ENCODE results near the gene NBEA.

The NBEA gene

GRCh38 chr13:35703061-35703460 lies 761.0 kb downstream of the NBEA start:
- H3K9me3 Mint-ChIP-seq: peaks cover 25% of the 10 kb centered on the region
- H3K36me3 Mint-ChIP-seq (ENCODE audit: insufficient read depth): no peaks in the 10 kb centered on the region
- DNase-seq (ENCODE audit: low spot score in 2 of 2) (no peak), ATAC-seq (replicated peaks; ENCODE audit: extremely low read depth, poor library complexity, severe bottlenecking) (no peak)
- no peaks in the 10 kb centered on the region for H3K4me1 Mint-ChIP-seq
- no peak overlapping the region for H3K27ac Mint-ChIP-seq (ENCODE audit: low read depth)
- H3K4me3 Mint-ChIP-seq: no peak overlapping the region
- H3K27me3 Mint-ChIP-seq: no peaks in the 10 kb centered on the region

- DNase-seq (ENCODE audit: low spot score in 2 of 2): no peak
- H3K27ac Mint-ChIP-seq (ENCODE audit: low read depth): no peak overlapping the region
Measured at GRCh38 chr13:35704331-35704730, 762.3 kb downstream of the NBEA start.

GRCh38 chr13:35706281-35706680 lies 764.2 kb downstream of the NBEA start:
- no peak overlapping the region for H3K27ac Mint-ChIP-seq (ENCODE audit: low read depth)
- peaks cover 32% of the 10 kb centered on the region for H3K9me3 Mint-ChIP-seq
- no peaks in the 10 kb centered on the region for H3K4me1 Mint-ChIP-seq
- no peaks in the 10 kb centered on the region for H3K36me3 Mint-ChIP-seq (ENCODE audit: insufficient read depth)
- H3K4me3 Mint-ChIP-seq: no peak overlapping the region
- H3K27me3 Mint-ChIP-seq: no peaks in the 10 kb centered on the region
- no peak for DNase-seq (ENCODE audit: low spot score in 2 of 2)
- no peak for ATAC-seq (replicated peaks; ENCODE audit: extremely low read depth, poor library complexity, severe bottlenecking)

More at GRCh38 chr13:35704331-35704730, 762.3 kb downstream of the NBEA start:
- ATAC-seq (replicated peaks; ENCODE audit: extremely low read depth, poor library complexity, severe bottlenecking): no peak
- Mint-ChIP-seq H3K4me3 (no peak overlapping the region), H3K27me3 (no peaks in the 10 kb centered on the region), H3K9me3 (peaks cover 20% of the 10 kb centered on the region), H3K4me1 (no peaks in the 10 kb centered on the region), H3K36me3 (ENCODE audit: insufficient read depth) (no peaks in the 10 kb centered on the region)

GRCh38 chr13:35706721-35707120 lies 764.7 kb downstream of the NBEA start:
- DNase-seq (ENCODE audit: low spot score in 2 of 2) (no peak), ATAC-seq (replicated peaks; ENCODE audit: extremely low read depth, poor library complexity, severe bottlenecking) (no peak)
- no peak overlapping the region for H3K27ac Mint-ChIP-seq (ENCODE audit: low read depth)
- H3K27me3 Mint-ChIP-seq: no peaks in the 10 kb centered on the region
- no peaks in the 10 kb centered on the region for H3K36me3 Mint-ChIP-seq (ENCODE audit: insufficient read depth)
- H3K4me1 Mint-ChIP-seq: no peaks in the 10 kb centered on the region
- peaks cover 33% of the 10 kb centered on the region for H3K9me3 Mint-ChIP-seq
- no peak overlapping the region for H3K4me3 Mint-ChIP-seq

GRCh38 chr13:35711909-35712308 lies 769.8 kb downstream of the NBEA start:
- DNase-seq (ENCODE audit: low spot score in 2 of 2) (no peak), ATAC-seq (replicated peaks; ENCODE audit: extremely low read depth, poor library complexity, severe bottlenecking) (no peak)
- no peaks in the 10 kb centered on the region for H3K36me3 Mint-ChIP-seq (ENCODE audit: insufficient read depth)
- H3K4me3 Mint-ChIP-seq: no peak overlapping the region
- no peak overlapping the region for H3K27ac Mint-ChIP-seq (ENCODE audit: low read depth)
- peaks cover 16% of the 10 kb centered on the region for H3K9me3 Mint-ChIP-seq
- H3K27me3 Mint-ChIP-seq: no peaks in the 10 kb centered on the region
- H3K4me1 Mint-ChIP-seq: no peaks in the 10 kb centered on the region

GRCh38 chr13:35712907-35713761 lies 771.1 kb downstream of the NBEA start:
- Mint-ChIP-seq H3K27ac (ENCODE audit: low read depth) (no peak overlapping the region), H3K36me3 (ENCODE audit: insufficient read depth) (no peaks in the 10 kb centered on the region), H3K27me3 (no peaks in the 10 kb centered on the region), H3K4me3 (no peak overlapping the region), H3K9me3 (peaks cover 16% of the 10 kb centered on the region), H3K4me1 (no peaks in the 10 kb centered on the region)
- no peak for ATAC-seq (replicated peaks; ENCODE audit: extremely low read depth, poor library complexity, severe bottlenecking)
- no peak for DNase-seq (ENCODE audit: low spot score in 2 of 2)

- DNase-seq (ENCODE audit: low spot score in 2 of 2) (no peak), ATAC-seq (replicated peaks; ENCODE audit: extremely low read depth, poor library complexity, severe bottlenecking) (no peak)
- Mint-ChIP-seq H3K4me3 (no peak overlapping the region), H3K27ac (ENCODE audit: low read depth) (no peak overlapping the region), H3K9me3 (peaks cover 16% of the 10 kb centered on the region), H3K27me3 (no peaks in the 10 kb centered on the region), H3K4me1 (no peaks in the 10 kb centered on the region), H3K36me3 (ENCODE audit: insufficient read depth) (no peaks in the 10 kb centered on the region)
Measured at GRCh38 chr13:35714121-35714520, 772.1 kb downstream of the NBEA start.

GRCh38 chr13:35714588-35715377 lies 772.7 kb downstream of the NBEA start:
- no peak overlapping the region for H3K4me3 Mint-ChIP-seq
- H3K9me3 Mint-ChIP-seq: peaks cover 12% of the 10 kb centered on the region
- no peak overlapping the region for H3K27ac Mint-ChIP-seq (ENCODE audit: low read depth)
- DNase-seq (ENCODE audit: low spot score in 2 of 2): no peak
- ATAC-seq (replicated peaks; ENCODE audit: extremely low read depth, poor library complexity, severe bottlenecking): no peak
- no peaks in the 10 kb centered on the region for H3K4me1 Mint-ChIP-seq
- H3K27me3 Mint-ChIP-seq: no peaks in the 10 kb centered on the region
- H3K36me3 Mint-ChIP-seq (ENCODE audit: insufficient read depth): no peaks in the 10 kb centered on the region

- no peak for ATAC-seq (replicated peaks; ENCODE audit: extremely low read depth, poor library complexity, severe bottlenecking)
- H3K27me3 Mint-ChIP-seq: no peaks in the 10 kb centered on the region
- no peak overlapping the region for H3K27ac Mint-ChIP-seq (ENCODE audit: low read depth)
Measured at GRCh38 chr13:35716186-35716585, 774.1 kb downstream of the NBEA start.

GRCh38 chr13:35716729-35717128 lies 774.7 kb downstream of the NBEA start:
- Mint-ChIP-seq H3K9me3 (no peaks in the 10 kb centered on the region), H3K4me1 (no peaks in the 10 kb centered on the region), H3K36me3 (ENCODE audit: insufficient read depth) (no peaks in the 10 kb centered on the region), H3K27ac (ENCODE audit: low read depth) (no peak overlapping the region), H3K27me3 (no peaks in the 10 kb centered on the region), H3K4me3 (no peak overlapping the region)
- no peak for ATAC-seq (replicated peaks; ENCODE audit: extremely low read depth, poor library complexity, severe bottlenecking)
- no peak for DNase-seq (ENCODE audit: low spot score in 2 of 2)

More at GRCh38 chr13:35716186-35716585, 774.1 kb downstream of the NBEA start:
- Mint-ChIP-seq H3K36me3 (ENCODE audit: insufficient read depth) (no peaks in the 10 kb centered on the region), H3K9me3 (peaks cover 3% of the 10 kb centered on the region), H3K4me3 (no peak overlapping the region), H3K4me1 (no peaks in the 10 kb centered on the region)
- DNase-seq (ENCODE audit: low spot score in 2 of 2): no peak

GRCh38 chr13:35718084-35718483 lies 776.0 kb downstream of the NBEA start:
- Mint-ChIP-seq H3K4me1 (no peaks in the 10 kb centered on the region), H3K4me3 (no peak overlapping the region), H3K27me3 (no peaks in the 10 kb centered on the region), H3K9me3 (no peaks in the 10 kb centered on the region), H3K27ac (ENCODE audit: low read depth) (no peak overlapping the region), H3K36me3 (ENCODE audit: insufficient read depth) (no peaks in the 10 kb centered on the region)
- DNase-seq (ENCODE audit: low spot score in 2 of 2) (no peak), ATAC-seq (replicated peaks; ENCODE audit: extremely low read depth, poor library complexity, severe bottlenecking) (no peak)

GRCh38 chr13:35720290-35720689 lies 778.2 kb downstream of the NBEA start:
- H3K36me3 Mint-ChIP-seq (ENCODE audit: insufficient read depth): no peaks in the 10 kb centered on the region
- no peaks in the 10 kb centered on the region for H3K9me3 Mint-ChIP-seq
- no peaks in the 10 kb centered on the region for H3K4me1 Mint-ChIP-seq
- H3K4me3 Mint-ChIP-seq: no peak overlapping the region
- no peak overlapping the region for H3K27ac Mint-ChIP-seq (ENCODE audit: low read depth)
- no peaks in the 10 kb centered on the region for H3K27me3 Mint-ChIP-seq
- DNase-seq (ENCODE audit: low spot score in 2 of 2): no peak
- no peak for ATAC-seq (replicated peaks; ENCODE audit: extremely low read depth, poor library complexity, severe bottlenecking)

Data from central memory CD8-positive, alpha-beta T cell (primary cell).